Trophoblast cell (in vitro differentiated cells and primary cell): Measurements from ENCODE around the gene CREB3L4.

Experiments
- DNase-seq, 2 donors: peaks; one replicate each; pipeline ENCODE4 v3.0.0-alpha.2; 2016
- H2AFZ ChIP-seq: 2 replicates; pipeline ENCODE4 v1.6.1; 2013; ENCODE audit warnings: low read length, moderate library complexity, mild to moderate bottlenecking; ENCODE audit not compliant: insufficient read depth, poor library complexity
- H2AK5ac ChIP-seq: 2 replicates; pipeline ENCODE4 v1.6.1; 2013; ENCODE audit warnings: mild to moderate bottlenecking, low read length
- H2BK120ac ChIP-seq: 2 replicates; pipeline ENCODE4 v1.6.1; 2013; ENCODE audit warnings: low read length, mild to moderate bottlenecking, moderate library complexity; ENCODE audit not compliant: insufficient read depth, poor library complexity
- H2BK12ac ChIP-seq: 2 replicates; pipeline ENCODE4 v1.6.1; 2013; ENCODE audit warnings: mild to moderate bottlenecking, low read length, moderate library complexity
- H2BK5ac ChIP-seq: 2 replicates; pipeline ENCODE4 v1.6.1; 2013; ENCODE audit warnings: low read length, low read depth, moderate library complexity, mild to moderate bottlenecking; ENCODE audit not compliant: poor library complexity
- H3K14ac ChIP-seq: 2 replicates; pipeline ENCODE4 v1.6.1; 2013; ENCODE audit warnings: mild to moderate bottlenecking, low read length
- H3K18ac ChIP-seq: 2 replicates; pipeline ENCODE4 v1.6.1; 2013; ENCODE audit warnings: mild to moderate bottlenecking, low read length
- H3K23ac ChIP-seq: 2 replicates; pipeline ENCODE4 v1.6.1; 2013; ENCODE audit warnings: low read length
- H3K27ac ChIP-seq: 2 replicates; pipeline ENCODE4 v1.5.1; 2013; ENCODE audit warnings: low read depth, mild to moderate bottlenecking, inconsistent platforms, low read length, moderate library complexity
- H3K27me3 ChIP-seq: 2 replicates; pipeline ENCODE4 v1.6.1; 2013; ENCODE audit warnings: inconsistent platforms, mild to moderate bottlenecking, low read length, moderate library complexity; ENCODE audit not compliant: insufficient read depth
- H3K36me3 ChIP-seq, 2 experiments: 1 replicate in 1 of 2; 2 replicates in 1 of 2; pipeline ENCODE4 v1.6.1; 2013; ENCODE audit warnings: low read length in 2 of 2, mild to moderate bottlenecking in 2 of 2, moderate library complexity in 1 of 2; ENCODE audit not compliant: insufficient read depth in 2 of 2, control insufficient read depth in 1 of 2
- H3K4ac ChIP-seq: 2 replicates; pipeline ENCODE4 v1.6.1; 2013; ENCODE audit warnings: low read depth, mild to moderate bottlenecking, low read length, moderate library complexity
- H3K4me1 ChIP-seq, 2 experiments: 1 replicate in 1 of 2; 2 replicates in 1 of 2; pipeline ENCODE4 v1.6.1; 2013; ENCODE audit warnings: low read length in 2 of 2, mild to moderate bottlenecking in 2 of 2, moderate library complexity in 1 of 2; ENCODE audit not compliant: insufficient read depth in 2 of 2, control insufficient read depth in 1 of 2
- H3K4me2 ChIP-seq: 2 replicates; pipeline ENCODE4 v1.6.1; 2013; ENCODE audit warnings: inconsistent platforms, mild to moderate bottlenecking, low read length, moderate library complexity
- H3K4me3 ChIP-seq: 2 replicates; pipeline ENCODE4 v1.5.1; 2013; ENCODE audit warnings: mild to moderate bottlenecking, low read depth, low read length, inconsistent platforms
- H3K79me1 ChIP-seq: one replicate; pipeline ENCODE4 v1.6.1; 2013; ENCODE audit warnings: low read length
- H3K79me2 ChIP-seq: 2 replicates; pipeline ENCODE4 v1.6.1; 2013; ENCODE audit warnings: low read length, mild to moderate bottlenecking; ENCODE audit not compliant: control insufficient read depth, insufficient read depth, poor library complexity
- H3K9ac ChIP-seq: 2 replicates; pipeline ENCODE4 v1.6.1; 2013; ENCODE audit warnings: mild to moderate bottlenecking, low read length
- H3K9me3 ChIP-seq: 2 replicates; pipeline ENCODE4 v1.6.1; 2013; ENCODE audit warnings: low read depth, mild to moderate bottlenecking, control low read depth, inconsistent platforms, low read length; ENCODE audit not compliant: insufficient read depth
- H4K12ac ChIP-seq: 2 replicates; pipeline ENCODE4 v1.6.1; 2013; ENCODE audit warnings: low read depth, mild to moderate bottlenecking, low read length, moderate library complexity
- H4K8ac ChIP-seq: 2 replicates; pipeline ENCODE4 v1.6.1; 2013; ENCODE audit warnings: low read depth, mild to moderate bottlenecking, low read length, moderate library complexity
- H4K91ac ChIP-seq: one replicate; pipeline ENCODE4 v1.6.1; 2013; ENCODE audit warnings: low read depth, mild to moderate bottlenecking, low read length, moderate library complexity
- WGBS: extraction: QIAGEN DNeasy Blood & Tissue Kit; methylation state at CpG from one replicate; pipeline ENCODE4 v1.1.7; 2013; ENCODE audit warnings: missing lambda C conversion rate; ENCODE audit not compliant: insufficient read length, insufficient coverage; ENCODE audit errors: extremely low coverage; 5-methylcytosine and 5-hydroxymethylcytosine counted together

Gene CREB3L4

GRCh38 chr1:153984123-153984894, 16.6 kb downstream of the CREB3L4 start:
- H3K4me3 ChIP-seq = no peak overlapping the region
- no peak overlapping the region for H2BK5ac ChIP-seq
- H3K27me3 ChIP-seq = no peaks in the 10 kb centered on the region
- H3K9ac ChIP-seq = no peak overlapping the region
- WGBS = no CpG with 5 or more reads among the region's 6 CpGs
- H3K4ac ChIP-seq = no peak overlapping the region
- no peak overlapping the region for H3K14ac ChIP-seq
- H2AK5ac ChIP-seq = no peak overlapping the region
- H3K27ac ChIP-seq = no peak overlapping the region
- no peak overlapping the region for H2AFZ ChIP-seq
- H3K79me1 ChIP-seq = peaks cover 9% of the 10 kb centered on the region
- peaks cover 3 to 16% of the 10 kb centered on the region in 2 experiments for H3K36me3 ChIP-seq
- H3K23ac ChIP-seq = no peak overlapping the region
- no peak overlapping the region for H2BK12ac ChIP-seq
- H4K8ac ChIP-seq = no peak overlapping the region
- no peak overlapping the region for H3K18ac ChIP-seq
- no peak overlapping the region for H4K12ac ChIP-seq
- H3K79me2 ChIP-seq = peaks cover 7% of the 10 kb centered on the region
- no peaks in the 10 kb centered on the region for H3K9me3 ChIP-seq
- H3K4me1 ChIP-seq = peaks cover 3 to 4% of the 10 kb centered on the region in 2 experiments
- H4K91ac ChIP-seq = no peak overlapping the region
- DNase-seq = no peak
- H3K4me2 ChIP-seq = no peak overlapping the region
- no peak overlapping the region for H2BK120ac ChIP-seq

- H2BK5ac ChIP-seq = peak overlapping the region; percentile 78
- peak overlapping the region; percentile 57 for H3K4ac ChIP-seq
- H3K9ac ChIP-seq = peak overlapping the region; percentile 83
- peak overlapping the region; percentile 90 for H4K12ac ChIP-seq
- no peaks in the 10 kb centered on the region for H3K27me3 ChIP-seq
- H4K8ac ChIP-seq = peak overlapping the region; percentile 68
- H3K79me1 ChIP-seq = peaks cover 9% of the 10 kb centered on the region
- H3K14ac ChIP-seq = peak overlapping the region; percentile 85
- no CpG with 5 or more reads among the region's 7 CpGs for WGBS
- H3K36me3 ChIP-seq = peaks cover 3 to 15% of the 10 kb centered on the region in 2 experiments
- peak overlapping the region; percentile 80 for H3K18ac ChIP-seq
- H2AFZ ChIP-seq = peak overlapping the region; percentile 42
- peak overlapping the region; percentile 70 for H3K4me3 ChIP-seq
- peak in 1 of 2 donors; percentile 36 for DNase-seq
- peak overlapping the region; percentile 98 for H3K4me2 ChIP-seq
- peak overlapping the region; percentile 73 for H2BK120ac ChIP-seq
- no peak overlapping the region for H3K27ac ChIP-seq
- no peaks in the 10 kb centered on the region for H3K9me3 ChIP-seq
- H3K23ac ChIP-seq = no peak overlapping the region
- H4K91ac ChIP-seq = peak overlapping the region; percentile 90
- peaks cover 7% of the 10 kb centered on the region for H3K79me2 ChIP-seq
- H3K4me1 ChIP-seq = peaks cover 3 to 4% of the 10 kb centered on the region in 2 experiments
- peak overlapping the region; percentile 98 for H2AK5ac ChIP-seq
- H2BK12ac ChIP-seq = peak overlapping the region; percentile 27
These were observed 17.7 kb downstream of the CREB3L4 start for GRCh38 chr1:153985341-153985912.

GRCh38 chr1:153985941-153986761, 18.4 kb downstream of the CREB3L4 start, which contains the start of gene RAB13:
RAB13 (minus strand) TSS chr1:153986339; CDS start chr1:153986236, 103 bp downstream.
- Histone ChIP-seq H2BK120ac (peak within 1 kb of the TSS; percentile 73), H2BK5ac (peak within 1 kb of the TSS; percentile 78), H3K9ac (peak within 1 kb of the TSS; percentile 83), H3K79me2 (peaks cover 12% of the 10 kb centered on the region), H3K4me1 (peaks cover 3 to 4% of the 10 kb centered on the region in 2 experiments), H3K9me3 (no peaks in the 10 kb centered on the region), H3K18ac (peak within 1 kb of the TSS; percentile 80), H3K27me3 (no peaks in the 10 kb centered on the region), H3K79me1 (peaks cover 12% of the 10 kb centered on the region), H4K8ac (peak within 1 kb of the TSS; percentile 83), H4K91ac (peak within 1 kb of the TSS; percentile 90), H2AK5ac (peak within 1 kb of the TSS; percentile 98), H3K4me2 (peak within 1 kb of the TSS; percentile 98), H3K4ac (peak within 1 kb of the TSS; percentile 57), H2AFZ (peak within 1 kb of the TSS; percentile 42), H3K23ac (no peak within 1 kb of the TSS), H3K36me3 (peaks cover 3 to 15% of the 10 kb centered on the region in 2 experiments), H3K14ac (peak within 1 kb of the TSS; percentile 85), H2BK12ac (peak within 1 kb of the TSS; percentile 27), H3K27ac (peak within 1 kb of the TSS; percentile 32), H3K4me3 (peak within 1 kb of the TSS; percentile 70), H4K12ac (peak within 1 kb of the TSS; percentile 90)
- WGBS = no CpG with 5 or more reads among the region's 32 CpGs
- peak; percentile 73 to 82 for DNase-seq

- H3K23ac ChIP-seq = no peak overlapping the region
- H2AFZ ChIP-seq = no peak overlapping the region
- no peak overlapping the region for H3K18ac ChIP-seq
- no CpG with 5 or more reads among the region's 8 CpGs for WGBS
- no peak overlapping the region for H3K4me2 ChIP-seq
- H3K27me3 ChIP-seq = no peaks in the 10 kb centered on the region
- no peak overlapping the region for H4K91ac ChIP-seq
- no peak overlapping the region for H2AK5ac ChIP-seq
- DNase-seq = peak in 1 of 2 donors; percentile 10
- H4K12ac ChIP-seq = no peak overlapping the region
- no peak overlapping the region for H2BK12ac ChIP-seq
- H3K79me1 ChIP-seq = peaks cover 12% of the 10 kb centered on the region
- H3K4me3 ChIP-seq = no peak overlapping the region
- H3K36me3 ChIP-seq = peaks cover 3 to 12% of the 10 kb centered on the region in 2 experiments
- no peak overlapping the region for H3K14ac ChIP-seq
- no peak overlapping the region for H2BK120ac ChIP-seq
- no peak overlapping the region for H4K8ac ChIP-seq
- H3K27ac ChIP-seq = no peak overlapping the region
- H3K79me2 ChIP-seq = peaks cover 12% of the 10 kb centered on the region
- H2BK5ac ChIP-seq = no peak overlapping the region
- peaks cover 3 to 4% of the 10 kb centered on the region in 2 experiments for H3K4me1 ChIP-seq
- H3K9me3 ChIP-seq = no peaks in the 10 kb centered on the region
- no peak overlapping the region for H3K4ac ChIP-seq
- H3K9ac ChIP-seq = no peak overlapping the region
These were observed 19.9 kb downstream of the CREB3L4 start for GRCh38 chr1:153987621-153988020.
